HepG2 (cell line): ENCODE results near the gene HABP2.

Experiments
- ELF4 ChIP-seq: sonication (generic); formaldehyde crosslinking; IDR thresholded peaks from 2 replicates; pipeline ENCODE4 v1.5.0; 2020; ENCODE audit warnings: missing genetic modification reagents, mild to moderate bottlenecking, moderate library complexity, borderline replicate concordance
- FOXM1 ChIP-seq: sonication (generic); formaldehyde crosslinking; IDR thresholded peaks from 2 replicates; pipeline ENCODE4 v1.5.0; 2020; ENCODE audit warnings: missing genetic modification reagents
- NR2F1 ChIP-seq, 2 experiments: fragments of 450-650 bp in 1 of 2; formaldehyde crosslinking in 1 of 2; IDR thresholded peaks; 2 replicates each; pipeline versions ENCODE4 v1.5.0 to v1.6.1; 2016 to 2020; ENCODE audit warnings: mild to moderate bottlenecking in 1 of 2, missing compliant biosample characterization in 1 of 2, missing genetic modification reagents in 1 of 2, moderate library complexity in 1 of 2
- RAD21 ChIP-seq: fragments of 450-650 bp; formaldehyde crosslinking; IDR thresholded peaks from 2 replicates; pipeline ENCODE4 v1.5.0; 2020; ENCODE audit warnings: mild to moderate bottlenecking
- SIN3A ChIP-seq: IDR thresholded peaks from 2 replicates; pipeline ENCODE4 v1.6.1; 2011; ENCODE audit warnings: low read depth, mild to moderate bottlenecking, control low read depth, low read length, borderline replicate concordance
- SRF ChIP-seq: IDR thresholded peaks from 2 replicates; pipeline ENCODE4 v1.6.1; 2011; ENCODE audit warnings: mild to moderate bottlenecking, low read depth, low read length, moderate library complexity
- ZNF660 ChIP-seq: sonication (generic); formaldehyde crosslinking; IDR thresholded peaks from 2 replicates; pipeline ENCODE4 v1.5.1; 2020; ENCODE audit warnings: mild to moderate bottlenecking, low read depth, missing genetic modification reagents, borderline replicate concordance
- TF ChIP-seq, protein P1 (sequence below): sonication (generic); formaldehyde crosslinking; IDR thresholded peaks from 2 replicates; pipeline ENCODE4 v1.5.0; 2020; ENCODE audit warnings: mild to moderate bottlenecking, missing genetic modification reagents, moderate library complexity

DNA sequence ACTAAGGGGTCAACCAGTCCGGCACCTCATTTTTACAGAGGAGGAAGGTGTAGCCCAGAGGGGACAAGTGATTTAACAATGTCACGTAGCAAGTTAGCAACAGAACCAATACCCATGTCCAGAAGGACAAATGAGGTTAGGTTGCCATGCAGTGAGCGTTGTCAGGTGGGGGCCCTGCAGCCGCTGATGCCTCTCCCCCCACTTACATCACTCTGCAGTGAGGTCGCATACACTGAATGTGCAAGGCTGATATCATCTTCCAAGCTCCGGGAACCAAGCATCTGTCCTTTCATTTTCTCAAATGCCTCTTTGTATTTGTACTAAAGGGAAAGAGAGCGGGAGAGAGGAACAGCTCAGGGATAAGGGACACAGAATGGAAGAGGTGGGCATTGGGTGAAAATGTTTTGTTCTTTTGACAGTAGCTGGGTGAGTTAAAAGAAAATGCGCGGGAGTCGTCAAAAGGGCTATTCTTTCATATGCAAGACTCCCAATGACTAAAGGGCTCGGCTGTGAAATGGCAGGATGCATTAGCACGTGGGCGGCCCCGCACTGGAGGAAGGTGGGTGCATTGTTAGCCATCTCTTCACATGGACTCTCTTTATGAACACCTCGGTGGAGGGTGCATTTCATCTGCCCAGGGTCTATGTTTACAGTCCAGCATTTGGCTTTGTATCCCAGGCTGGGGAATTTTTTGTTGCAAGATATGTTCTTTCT lies 61.3 kb downstream of the HABP2 start:
- no peak for TF ChIP-seq ZNF660 (CRISPR knock-in tag)
- TF ChIP-seq, protein P1, sequence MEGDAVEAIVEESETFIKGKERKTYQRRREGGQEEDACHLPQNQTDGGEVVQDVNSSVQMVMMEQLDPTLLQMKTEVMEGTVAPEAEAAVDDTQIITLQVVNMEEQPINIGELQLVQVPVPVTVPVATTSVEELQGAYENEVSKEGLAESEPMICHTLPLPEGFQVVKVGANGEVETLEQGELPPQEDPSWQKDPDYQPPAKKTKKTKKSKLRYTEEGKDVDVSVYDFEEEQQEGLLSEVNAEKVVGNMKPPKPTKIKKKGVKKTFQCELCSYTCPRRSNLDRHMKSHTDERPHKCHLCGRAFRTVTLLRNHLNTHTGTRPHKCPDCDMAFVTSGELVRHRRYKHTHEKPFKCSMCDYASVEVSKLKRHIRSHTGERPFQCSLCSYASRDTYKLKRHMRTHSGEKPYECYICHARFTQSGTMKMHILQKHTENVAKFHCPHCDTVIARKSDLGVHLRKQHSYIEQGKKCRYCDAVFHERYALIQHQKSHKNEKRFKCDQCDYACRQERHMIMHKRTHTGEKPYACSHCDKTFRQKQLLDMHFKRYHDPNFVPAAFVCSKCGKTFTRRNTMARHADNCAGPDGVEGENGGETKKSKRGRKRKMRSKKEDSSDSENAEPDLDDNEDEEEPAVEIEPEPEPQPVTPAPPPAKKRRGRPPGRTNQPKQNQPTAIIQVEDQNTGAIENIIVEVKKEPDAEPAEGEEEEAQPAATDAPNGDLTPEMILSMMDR (CRISPR knock-in tag), result no peak
- no peak for TF ChIP-seq FOXM1 (CRISPR knock-in tag)
- TF ChIP-seq RAD21, result no peak
- TF ChIP-seq SIN3A, result no peak
- no peak for TF ChIP-seq SRF
- TF ChIP-seq NR2F1 (CRISPR knock-in tag; IDR thresholded peaks at IDR 0.05), result no peak
- TF ChIP-seq ELF4 (CRISPR knock-in tag), result no peak
